HG02943 (cell line): ENCODE measurements around the gene GNPTG.

Experiments
- ATAC-seq: cut with Tn5 transposase; IDR thresholded peaks from one replicate; pipeline ENCODE4 v1.9.1; 2021; ENCODE audit warnings: mild to moderate bottlenecking, low read depth, moderate library complexity; ENCODE audit not compliant: unreplicated experiment

GNPTG gene

DNA sequence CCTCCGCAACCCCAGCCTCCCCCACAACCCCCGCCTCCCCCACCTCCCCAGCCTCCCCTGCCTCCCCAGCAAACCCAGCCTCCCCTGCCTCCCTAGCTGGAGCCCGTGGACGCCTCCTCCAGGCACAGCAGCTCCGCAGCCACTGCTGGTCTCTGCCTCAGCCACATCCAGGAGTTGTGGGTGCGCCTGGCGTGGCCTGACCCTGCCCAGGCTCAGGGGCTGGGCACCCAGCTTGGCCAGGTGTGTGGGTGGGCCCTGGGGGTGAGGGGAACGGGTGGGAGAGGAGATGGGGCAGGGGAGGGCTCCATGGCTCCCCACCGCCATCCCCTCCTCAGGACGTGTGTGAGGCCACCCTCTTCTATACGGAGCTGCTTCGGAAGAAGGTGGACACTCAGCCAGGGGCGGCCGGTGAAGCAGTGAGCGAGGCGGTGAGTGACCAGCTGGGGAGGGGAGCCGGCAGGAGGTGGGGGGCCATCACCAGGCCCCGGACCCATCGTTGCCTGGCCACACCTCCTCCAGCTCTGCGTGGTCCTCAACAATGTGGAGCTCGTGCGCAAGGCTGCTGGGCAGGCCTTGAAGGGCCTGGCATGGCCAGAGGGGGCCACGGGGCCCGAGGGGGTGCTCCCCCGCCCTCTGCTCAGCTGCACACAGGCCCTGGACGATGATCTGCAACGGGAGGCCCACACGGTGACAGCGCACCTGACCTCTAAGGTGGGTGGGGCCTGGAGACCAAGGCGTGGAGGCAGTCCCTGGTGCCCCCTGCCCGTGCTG, 5.9 kb upstream of the GNPTG start:
- no peak for ATAC-seq

DNA sequence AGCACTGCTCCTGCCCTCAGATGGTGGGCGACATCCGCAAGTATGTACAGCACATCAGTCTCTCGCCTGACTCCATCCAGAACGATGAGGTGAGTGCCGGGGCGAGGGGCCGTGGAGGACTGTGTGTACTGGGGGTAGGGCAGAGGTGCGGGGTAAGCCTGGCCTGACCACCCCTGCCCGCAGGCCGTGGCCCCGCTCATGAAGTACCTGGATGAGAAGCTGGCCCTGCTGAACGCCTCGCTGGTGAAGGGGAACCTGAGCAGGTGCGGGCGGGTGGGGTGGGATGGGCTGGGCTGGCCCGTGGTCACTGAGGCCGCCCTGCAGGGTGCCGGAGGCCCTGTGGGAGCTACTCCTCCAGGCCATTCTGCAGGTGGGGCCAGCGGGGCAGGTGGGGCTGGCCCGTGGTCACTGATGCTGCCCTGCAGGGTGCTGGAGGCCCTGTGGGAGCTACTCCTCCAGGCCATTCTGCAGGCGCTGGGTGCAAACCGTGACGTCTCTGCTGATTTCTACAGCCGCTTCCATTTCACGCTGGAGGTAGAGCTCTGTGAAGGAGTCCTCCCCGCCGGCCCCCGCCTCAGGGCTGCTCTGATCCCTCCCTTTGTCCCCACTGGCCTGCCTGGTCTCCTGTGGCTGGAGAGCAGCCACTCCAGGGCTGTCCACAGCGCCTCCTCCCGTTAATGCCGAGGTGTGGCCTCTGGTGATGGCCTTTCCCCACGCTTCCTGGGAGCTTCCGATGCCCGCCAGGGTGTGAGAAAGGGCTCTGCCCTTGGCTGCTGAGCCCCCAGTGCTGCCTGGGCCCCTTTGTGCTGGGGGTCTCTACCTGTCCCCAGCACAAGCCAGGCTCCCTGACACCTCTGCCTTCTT, 5.1 kb upstream of the GNPTG start:
- no peak for ATAC-seq

DNA sequence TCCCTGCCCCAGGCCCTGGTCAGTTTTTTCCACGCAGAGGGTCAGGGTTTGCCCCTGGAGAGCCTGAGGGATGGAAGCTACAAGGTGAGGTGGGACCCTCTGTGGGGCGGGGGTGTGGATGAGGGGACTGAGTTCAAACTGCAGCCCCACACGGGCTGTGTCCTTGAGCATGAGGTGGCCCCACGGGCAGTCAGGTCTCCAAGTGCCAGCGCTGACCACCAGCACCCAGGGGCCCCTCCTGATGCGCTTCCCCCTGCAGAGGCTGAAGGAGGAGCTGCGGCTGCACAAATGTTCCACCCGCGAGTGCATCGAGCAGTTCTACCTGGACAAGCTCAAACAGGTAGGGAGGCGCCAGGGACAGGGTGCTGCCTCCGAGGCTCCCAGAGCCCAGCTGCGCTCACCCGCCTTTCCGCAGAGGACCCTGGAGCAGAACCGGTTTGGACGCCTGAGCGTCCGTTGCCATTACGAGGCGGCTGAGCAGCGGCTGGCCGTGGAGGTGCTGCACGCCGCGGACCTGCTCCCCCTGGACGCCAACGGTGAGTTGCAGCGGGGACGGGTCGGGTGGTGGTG, 4.4 kb upstream of the GNPTG start:
- no peak for ATAC-seq

DNA sequence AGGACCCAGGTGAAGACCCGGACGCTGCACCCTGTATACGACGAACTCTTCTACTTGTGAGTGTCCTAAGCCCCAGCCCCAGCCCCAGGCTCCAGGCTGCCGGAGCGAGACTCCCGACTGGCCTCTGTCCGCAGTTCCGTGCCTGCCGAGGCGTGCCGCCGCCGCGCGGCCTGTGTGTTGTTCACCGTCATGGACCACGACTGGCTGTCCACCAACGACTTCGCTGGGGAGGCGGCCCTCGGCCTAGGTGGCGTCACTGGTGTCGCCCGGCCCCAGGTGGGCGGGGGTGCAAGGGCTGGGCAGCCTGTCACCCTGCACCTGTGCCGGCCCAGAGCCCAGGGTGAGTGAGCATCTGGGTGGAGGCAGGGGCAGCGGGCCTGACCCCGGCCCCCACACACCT, 3.8 kb upstream of the GNPTG start:
- no peak for ATAC-seq

DNA sequence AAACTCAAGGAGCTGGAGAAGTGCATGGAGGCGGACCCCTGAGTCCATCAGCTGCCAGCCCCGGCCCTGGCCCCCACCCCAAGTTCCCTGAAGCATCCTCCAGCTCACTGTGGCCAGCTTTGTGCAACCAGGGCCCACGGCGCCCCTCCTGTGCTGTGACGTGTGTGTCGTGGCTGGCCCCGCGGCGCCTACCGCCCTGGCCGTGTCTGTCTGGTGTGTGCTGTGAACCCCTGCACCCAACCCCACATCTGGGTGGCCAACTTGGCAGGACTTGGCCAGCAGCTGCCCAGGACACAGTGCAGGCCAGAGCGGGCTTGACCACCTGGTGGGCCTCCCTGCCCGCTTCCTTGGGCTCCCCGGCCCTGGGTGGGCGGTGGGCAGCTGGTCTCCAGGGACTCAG, 3.3 kb upstream of the GNPTG start:
- no peak for ATAC-seq

DNA sequence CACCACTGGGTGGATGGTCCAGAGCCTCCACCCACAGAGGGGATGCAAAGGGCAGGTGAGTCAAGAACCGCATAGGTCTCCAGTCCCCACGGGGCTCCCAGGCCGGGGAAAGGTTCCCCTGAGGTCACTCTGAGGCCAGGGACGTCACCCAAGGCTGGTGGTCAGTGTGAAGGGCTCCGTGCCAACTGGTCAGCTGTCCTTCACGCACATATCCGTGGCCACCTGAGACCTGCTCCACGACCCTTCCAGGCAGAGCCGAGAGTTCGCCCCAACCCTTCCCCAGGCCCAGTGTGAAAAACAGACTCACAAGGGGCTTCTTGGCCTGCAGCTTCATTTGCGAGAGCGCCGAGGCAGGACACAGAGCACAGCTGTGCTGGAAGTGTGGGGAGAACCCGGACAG, 2.8 kb upstream of the GNPTG start:
- no peak for ATAC-seq

DNA sequence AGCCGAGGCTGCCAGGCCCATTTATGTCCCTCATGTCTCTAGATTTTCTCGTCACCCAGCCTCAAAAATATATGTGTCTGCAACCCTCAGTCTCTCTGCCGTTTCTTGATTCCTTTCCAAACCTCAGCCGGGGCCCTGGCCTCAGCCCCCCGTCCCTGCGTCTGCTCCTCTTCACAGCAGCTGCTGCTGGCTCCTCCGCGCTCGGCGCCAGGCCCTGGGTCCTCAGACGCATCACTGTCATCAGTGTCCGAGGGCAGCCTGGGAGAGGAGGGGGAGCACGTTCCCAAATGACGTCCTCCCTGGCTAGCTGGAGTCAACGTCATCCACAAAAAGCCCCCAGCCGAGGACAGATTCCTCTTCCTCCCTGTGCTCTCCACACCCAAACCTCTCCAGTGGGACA, 2.4 kb upstream of the GNPTG start:
- ATAC-seq, result no peak

DNA sequence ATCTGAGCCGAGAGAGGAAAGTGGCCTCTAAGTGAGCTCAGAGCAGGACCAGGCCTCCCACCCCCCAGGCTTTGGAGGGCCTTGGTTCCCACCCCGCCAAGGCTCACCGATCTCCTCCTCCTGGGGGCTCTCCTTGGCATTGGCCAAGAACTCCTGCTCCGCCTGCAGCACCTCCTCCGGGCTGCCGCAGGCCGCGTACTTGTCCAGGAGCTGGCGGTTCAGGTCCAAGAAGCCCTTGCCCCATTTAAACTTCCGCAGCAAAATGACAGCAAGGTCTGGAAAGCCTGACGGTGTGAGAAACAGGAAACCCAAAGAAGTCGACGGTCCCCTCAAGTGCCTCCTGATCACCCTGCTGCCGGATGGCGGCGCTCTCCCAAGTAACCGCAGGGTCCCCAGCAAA, 1.8 kb upstream of the GNPTG start:
- ATAC-seq, result no peak

DNA sequence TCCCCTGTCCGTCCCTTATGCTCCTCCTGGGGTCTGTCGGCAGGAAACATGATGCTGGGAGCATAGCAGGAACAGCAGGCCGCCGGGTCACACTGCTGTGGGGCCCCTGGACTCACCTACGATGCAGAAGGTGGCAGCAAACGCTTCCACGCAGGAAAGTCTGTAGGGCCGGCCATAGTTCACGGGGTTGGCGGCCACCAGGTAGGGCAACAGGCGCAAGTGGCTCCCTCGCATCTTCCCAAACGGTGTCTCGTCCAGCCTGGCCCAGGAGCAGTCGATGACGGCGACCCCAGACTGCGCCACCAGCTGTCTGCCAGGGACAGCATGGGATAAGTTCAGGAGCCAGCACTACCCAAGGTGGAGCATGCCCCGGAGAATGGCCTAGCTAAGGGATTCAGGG, 1.0 kb upstream of the GNPTG start:
- ATAC-seq, result no peak

DNA sequence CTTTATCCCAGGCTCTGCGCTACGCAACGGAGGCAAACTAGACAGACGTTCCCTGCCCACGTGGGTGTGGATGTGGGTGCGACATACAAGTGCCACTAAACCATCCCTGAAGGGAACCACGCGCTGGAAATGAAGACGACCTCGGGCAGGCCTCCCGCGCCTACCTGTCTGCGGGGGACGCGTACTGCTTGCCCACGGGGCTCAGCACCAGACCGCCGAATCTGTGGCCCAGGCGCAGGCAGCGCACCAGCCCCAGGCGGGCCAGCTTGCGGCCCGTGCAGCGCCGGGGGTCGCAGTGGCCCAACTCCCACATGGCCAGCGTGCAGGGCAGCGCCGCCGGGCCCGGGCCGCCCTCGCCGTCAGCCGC, 533 bp upstream of the GNPTG start:
- ATAC-seq, result no peak

DNA sequence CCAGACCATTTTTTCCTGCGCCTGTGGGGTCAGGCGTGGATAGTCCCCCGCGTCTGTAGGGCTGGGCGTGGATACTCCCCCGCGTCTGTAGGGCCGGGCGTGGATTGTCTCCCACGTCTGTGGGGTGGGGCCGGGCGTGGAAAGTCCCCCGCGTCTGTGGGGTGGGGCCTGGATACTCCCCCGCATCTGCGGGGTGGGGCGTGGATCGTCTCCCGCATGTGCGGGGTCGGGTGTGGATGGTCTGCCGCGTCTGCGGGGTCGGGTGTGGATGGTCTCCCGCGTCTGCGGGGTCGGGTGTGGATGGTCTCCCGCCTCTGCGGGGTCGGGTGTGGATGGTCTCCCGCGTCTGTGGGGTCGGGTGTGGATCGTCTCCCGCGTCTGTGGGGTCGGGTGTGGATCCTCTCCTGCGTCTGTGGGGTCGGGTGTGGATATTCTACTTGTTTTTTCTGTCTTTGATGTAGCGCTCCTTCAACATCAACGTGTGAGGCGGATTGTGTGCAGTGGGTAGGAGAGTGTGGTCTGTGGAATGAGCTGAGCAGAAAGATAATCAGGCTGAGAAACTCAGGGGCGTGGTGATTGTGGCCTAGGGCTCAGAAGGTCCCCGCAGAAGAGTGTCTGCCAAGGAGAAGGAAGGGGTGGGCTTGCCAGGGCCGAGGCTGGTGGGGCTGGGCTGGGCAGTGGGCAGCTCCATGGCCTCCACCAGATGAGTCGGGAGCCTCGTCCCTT, 3.2 kb downstream of the GNPTG start:
- no peak for ATAC-seq

DNA sequence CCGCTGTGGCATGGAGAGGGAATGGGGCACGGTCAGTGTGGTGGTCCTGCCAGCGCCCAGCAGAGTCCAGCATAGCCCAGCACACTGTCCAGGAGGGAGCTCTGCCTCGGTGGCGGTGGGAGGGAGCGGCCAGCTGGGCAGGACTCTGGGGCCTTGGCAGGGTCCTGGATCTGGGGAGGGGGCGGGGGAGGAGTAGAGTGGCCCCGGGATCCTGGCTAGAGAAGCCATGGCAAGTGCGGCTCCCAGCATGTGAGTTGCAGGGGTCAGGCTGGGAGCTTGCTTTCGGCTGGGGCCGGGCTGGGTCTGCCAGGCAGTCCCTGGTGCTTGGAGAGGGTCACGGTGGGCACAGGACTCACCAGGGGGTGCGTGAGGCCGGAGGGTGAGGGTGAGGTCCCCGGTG, 3.9 kb downstream of the GNPTG start:
- ATAC-seq, result no peak

DNA sequence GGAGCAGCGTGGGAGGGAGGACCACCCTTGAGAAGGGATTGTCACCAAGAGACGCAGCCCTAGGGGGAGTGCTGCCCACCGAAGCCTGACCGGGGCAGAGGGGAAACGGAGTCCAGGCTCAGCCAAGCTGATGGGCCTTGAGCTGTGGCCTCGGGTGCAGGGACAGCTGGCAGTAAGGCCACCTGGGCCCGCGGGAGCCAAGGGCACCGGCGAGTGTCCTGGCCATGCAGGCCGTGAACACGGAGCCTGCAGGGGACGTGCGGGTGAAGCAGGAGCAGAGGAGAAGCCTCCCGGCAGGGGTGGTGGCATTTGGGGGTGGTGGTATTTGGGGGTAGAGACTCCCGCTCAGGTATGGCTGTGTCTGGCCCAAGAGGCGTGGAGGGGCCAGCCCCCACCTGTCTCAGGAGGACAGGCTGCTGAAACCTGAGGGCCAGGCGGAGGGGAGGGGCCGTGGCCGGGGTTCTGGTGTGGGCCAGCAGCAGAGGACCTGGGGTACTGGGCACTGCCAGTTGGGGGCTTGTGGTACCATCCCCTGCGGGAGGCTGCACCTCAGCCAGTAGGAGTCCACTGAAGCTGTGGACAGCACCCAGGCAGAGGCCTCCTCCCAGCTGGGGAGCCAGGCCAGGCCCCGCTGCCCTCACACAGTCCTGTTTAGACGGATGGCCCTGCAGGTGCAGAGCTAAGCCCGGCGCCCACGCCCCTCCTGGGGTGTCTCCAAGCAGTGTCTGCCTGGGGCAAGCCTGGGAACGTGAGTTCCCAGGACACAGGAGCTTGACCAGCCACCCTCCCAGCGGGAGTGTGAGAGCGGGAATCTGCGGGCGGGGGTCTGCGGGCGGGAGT, 4.5 kb downstream of the GNPTG start:
- no peak for ATAC-seq

DNA sequence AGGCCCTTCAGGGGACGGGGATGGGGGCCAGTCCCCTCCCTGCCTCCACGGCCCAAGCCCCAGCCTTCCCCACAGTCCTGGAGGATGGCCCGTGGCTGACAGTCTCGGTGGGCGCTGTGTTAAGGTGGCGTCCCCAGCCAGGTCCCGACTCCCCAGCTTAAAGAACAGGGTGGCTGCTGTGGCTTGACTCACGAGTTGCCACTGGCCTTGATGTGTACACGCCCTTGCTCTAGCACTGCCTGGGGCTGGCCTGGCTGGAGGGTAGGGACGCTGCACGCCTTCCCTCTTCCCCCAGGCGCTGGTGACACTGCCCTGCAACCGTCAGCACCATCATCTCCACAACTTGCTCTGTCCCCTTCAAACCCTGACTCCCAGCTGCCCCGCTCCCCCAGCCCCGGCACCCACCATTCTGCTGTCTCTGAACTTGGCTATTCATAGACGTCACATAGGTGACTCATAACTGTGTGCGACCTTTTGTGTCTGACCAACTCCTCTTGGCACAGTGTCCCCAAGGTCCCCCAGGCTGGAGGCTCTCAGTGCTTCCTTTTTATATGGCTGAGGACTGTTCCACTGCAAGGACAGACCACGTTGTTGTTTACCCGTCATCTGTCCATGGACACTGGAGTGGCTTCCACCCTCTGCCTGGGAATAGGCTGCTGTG, 6.3 kb downstream of the GNPTG start:
- no peak for ATAC-seq

DNA sequence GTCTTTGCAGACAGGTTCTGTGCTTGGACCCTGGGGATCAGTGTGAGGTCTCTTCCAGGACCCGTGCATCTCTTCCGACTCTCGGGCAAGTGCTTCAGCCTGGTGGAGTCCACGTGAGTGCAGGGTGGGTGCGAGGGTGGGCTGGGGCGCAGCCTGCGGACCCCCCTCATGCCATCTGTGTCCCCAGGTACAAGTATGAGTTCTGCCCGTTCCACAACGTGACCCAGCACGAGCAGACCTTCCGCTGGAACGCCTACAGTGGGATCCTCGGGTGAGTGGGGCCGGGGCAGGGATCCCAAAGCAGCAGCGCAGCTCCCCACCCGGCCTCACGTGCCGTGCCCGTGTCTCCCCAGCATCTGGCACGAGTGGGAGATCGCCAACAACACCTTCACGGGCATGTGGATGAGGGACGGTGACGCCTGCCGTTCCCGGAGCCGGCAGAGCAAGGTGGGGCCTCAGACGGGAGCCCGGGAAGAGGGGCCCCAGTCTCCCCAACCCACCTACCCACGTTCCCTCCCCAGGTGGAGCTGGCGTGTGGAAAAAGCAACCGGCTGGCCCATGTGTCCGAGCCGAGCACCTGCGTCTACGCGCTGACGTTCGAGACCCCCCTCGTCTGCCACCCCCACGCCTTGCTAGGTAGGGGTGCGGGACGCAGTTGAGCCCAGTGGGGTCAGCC, 10.1 kb downstream of the GNPTG start:
- ATAC-seq, result no peak

DNA sequence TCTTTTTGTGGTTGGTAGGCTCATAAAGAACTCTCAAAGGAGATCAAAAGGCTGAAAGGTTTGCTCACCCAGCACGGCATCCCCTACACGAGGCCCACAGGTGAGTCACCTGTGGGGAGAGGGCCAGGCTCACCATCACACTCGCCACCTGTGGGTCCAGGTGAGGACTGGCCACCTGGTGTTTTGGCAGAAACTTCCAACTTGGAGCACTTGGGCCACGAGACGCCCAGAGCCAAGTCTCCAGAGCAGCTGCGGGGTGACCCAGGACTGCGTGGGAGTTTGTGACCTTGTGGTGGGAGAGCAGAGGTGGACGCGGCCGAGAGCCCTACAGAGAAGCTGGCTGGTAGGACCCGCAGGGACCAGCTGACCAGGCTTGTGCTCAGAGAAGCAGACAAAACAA, 11.1 kb downstream of the GNPTG start:
- no peak for ATAC-seq

DNA sequence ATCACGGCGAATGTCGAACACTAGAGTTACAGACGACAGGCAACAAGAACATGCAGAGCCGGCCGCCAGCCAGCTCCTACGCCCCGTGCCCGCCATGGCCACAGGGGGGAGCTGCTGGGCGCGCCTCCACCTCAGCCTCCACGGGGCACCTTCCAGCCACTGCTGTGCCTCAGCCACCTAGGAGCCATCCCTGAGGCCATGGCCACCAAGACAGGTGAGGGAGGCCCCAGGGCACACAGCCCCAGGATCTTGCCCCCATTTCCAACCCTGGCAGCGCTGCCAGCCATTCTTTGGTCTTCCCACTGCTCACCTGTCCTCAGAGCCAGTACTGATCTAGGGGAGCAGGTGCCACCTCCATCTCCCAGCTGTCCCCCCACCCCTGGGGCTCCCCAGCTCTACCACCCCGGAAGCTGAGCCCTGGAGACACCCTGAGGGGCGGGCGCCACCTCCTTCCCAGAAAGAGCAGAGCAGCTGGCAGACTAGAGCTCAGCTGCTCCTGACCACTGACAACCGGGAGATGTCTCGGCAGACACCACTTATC, 11.8 kb downstream of the GNPTG start:
- no peak for ATAC-seq

DNA sequence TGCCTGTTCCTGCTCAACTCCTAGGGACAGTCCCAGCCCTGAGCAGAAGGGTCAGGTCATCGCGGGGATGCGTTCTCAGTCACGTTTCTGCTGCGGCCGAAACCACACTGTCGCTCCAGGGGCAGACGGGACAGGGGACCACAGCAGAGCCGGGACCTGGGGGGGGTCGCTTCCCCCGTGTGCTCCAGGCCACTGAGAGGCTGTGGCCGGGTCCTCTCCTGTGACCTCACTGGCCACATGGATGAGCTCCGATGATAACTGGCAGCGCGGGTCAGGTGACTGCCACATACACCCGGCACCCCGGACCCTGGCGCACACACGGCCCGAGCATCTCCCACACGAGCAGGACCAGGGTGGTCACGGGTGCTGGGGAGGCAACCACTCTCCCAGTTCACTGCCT, 12.8 kb downstream of the GNPTG start:
- ATAC-seq, result no peak
